ENCODE data around the gene SORCS3. TPM values are rescaled to one million over a fixed set of nuclear protein-coding genes. Genes with fewer than 3 reads are reported as not detected.

Gene SORCS3
- total and polyA plus RNA-seq, 2 of the 13 experiments (the other 11 are each of a cell fraction or from before 2014, with no cell fraction given), result 0.07 TPM; not detected in 1

DNA sequence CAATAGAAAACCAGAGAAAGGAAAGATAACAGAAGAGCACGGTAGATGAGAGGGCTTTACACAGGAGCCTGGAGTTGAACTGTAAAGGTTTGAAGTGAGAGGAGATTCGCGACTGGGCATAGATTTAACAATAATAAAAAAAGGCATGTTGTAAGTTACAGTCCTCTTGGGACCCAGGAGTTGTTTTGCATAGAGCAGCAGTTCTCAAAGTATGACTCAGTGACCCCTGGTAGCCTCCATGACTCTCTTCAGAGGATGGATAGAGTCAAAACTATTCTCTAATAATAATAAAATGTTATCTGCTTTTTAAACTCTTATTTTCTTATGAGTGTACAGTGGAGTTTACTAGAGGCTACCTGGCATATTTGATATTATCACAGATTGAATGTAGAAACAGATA is 262.3 kb downstream of the SORCS3 start:
- CTCF ChIA-PET (ENCODE audit: low intra/inter-chr PET ratio, low total read pairs), result no interaction called here
- in situ Hi-C loops (cut with HindIII; ENCODE audit: extremely low pct_ligation_motif_present, low pct_unique_long_range_greater_than_20kb), result no loop called here
- Histone ChIP-seq H3K27me3 (ENCODE audit: control insufficient read depth in 1 of 2, insufficient read depth in 2 of 2, low read length in 2 of 2) (no peaks in the 10 kb centered on the region), H3K36me3 (replicated peaks in 1 of 2; ENCODE audit: control insufficient read depth in 1 of 2, insufficient read depth in 2 of 2, low read length in 2 of 2) (no peaks in the 10 kb centered on the region), H4K20me1 (ENCODE audit: insufficient read depth, low read length) (no peaks in the 10 kb centered on the region), H3K79me2 (ENCODE audit: insufficient read depth, low read length) (no peaks in the 10 kb centered on the region), H3K4me3 (replicated peaks in 1 of 3; ENCODE audit: insufficient read depth in 1 of 3, low read depth in 2 of 3, low read length in 3 of 3) (no peak overlapping the region), H3K9me3 (ENCODE audit: low read length) (no peaks in the 10 kb centered on the region), H3K27ac (ENCODE audit: extremely low read length, insufficient read depth, low read length) (no peak overlapping the region), H3K4me2 (ENCODE audit: low read depth, low read length) (no peak overlapping the region), H2AFZ (ENCODE audit: low read length) (no peak overlapping the region), H3K9ac (ENCODE audit: insufficient read depth, low read depth, low read length) (no peak overlapping the region), H3K4me1 (ENCODE audit: insufficient read depth, low read length) (no peaks in the 10 kb centered on the region)
- no peak for DNase-seq (ENCODE audit: low spot score)
- POLR2A ChIA-PET, result no interaction called here
- TF ChIP-seq LCORL (IDR thresholded peaks at IDR 0.05), result no peak
- TF ChIP-seq LCORL (CRISPR knock-in tag; IDR thresholded peaks at IDR 0.05), result no peak
- no peak for TF ChIP-seq ZNF879 (CRISPR knock-in tag; IDR thresholded peaks at IDR 0.05)
- no peak for TF ChIP-seq ZSCAN12 (CRISPR knock-in tag; IDR thresholded peaks at IDR 0.05)
- no peak for TF ChIP-seq FOXO4 (CRISPR knock-in tag; conservative IDR thresholded peaks at IDR 0.05)
- no peak for TF ChIP-seq BCLAF1 (IDR thresholded peaks at IDR 0.05)
- no peak for TF ChIP-seq SMARCC2 (IDR thresholded peaks at IDR 0.05)
- TF ChIP-seq ZNF713 (CRISPR knock-in tag; IDR thresholded peaks at IDR 0.05), result no peak
- no peak for TF ChIP-seq NFE2 (CRISPR knock-in tag; IDR thresholded peaks at IDR 0.05)
- no peak for TF ChIP-seq SMARCE1 (IDR thresholded peaks at IDR 0.05; ENCODE audit: borderline replicate concordance)
- TF ChIP-seq RARA (CRISPR knock-in tag; IDR thresholded peaks at IDR 0.05), result no peak
- TF ChIP-seq NKX3-1 (CRISPR knock-in tag; IDR thresholded peaks at IDR 0.05), result no peak
- TF ChIP-seq GTF3A (CRISPR knock-in tag; conservative IDR thresholded peaks at IDR 0.05), result no peak
- TF ChIP-seq, protein P1, sequence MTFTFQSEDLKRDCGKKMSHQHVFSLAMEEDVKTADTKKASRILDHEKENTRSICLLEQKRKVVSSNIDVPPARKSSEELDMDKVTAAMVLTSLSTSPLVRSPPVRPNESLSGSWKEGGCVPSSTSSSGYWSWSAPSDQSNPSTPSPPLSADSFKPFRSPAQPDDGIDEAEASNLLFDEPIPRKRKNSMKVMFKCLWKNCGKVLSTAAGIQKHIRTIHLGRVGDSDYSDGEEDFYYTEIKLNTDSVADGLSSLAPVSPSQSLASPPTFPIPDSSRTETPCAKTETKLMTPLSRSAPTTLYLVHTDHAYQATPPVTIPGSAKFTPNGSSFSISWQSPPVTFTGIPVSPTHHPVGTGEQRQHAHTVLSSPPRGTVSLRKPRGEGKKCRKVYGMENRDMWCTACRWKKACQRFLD (CRISPR knock-in tag; IDR thresholded peaks at IDR 0.05; ENCODE audit: borderline replicate concordance), result no peak
- TF ChIP-seq HNRNPL (IDR thresholded peaks at IDR 0.05; ENCODE audit: low read depth, low read length), result no peak
- no peak for TF ChIP-seq ZNF367 (CRISPR knock-in tag; IDR thresholded peaks at IDR 0.05; ENCODE audit: borderline replicate concordance)
- no peak for TF ChIP-seq ZNF776 (CRISPR knock-in tag; IDR thresholded peaks at IDR 0.05)
- TF ChIP-seq KLF13 (CRISPR knock-in tag; IDR thresholded peaks at IDR 0.05), result no peak
- no peak for TF ChIP-seq POLR2AphosphoS5 (IDR thresholded peaks at IDR 0.05; ENCODE audit: low read depth, low read length)
- 0% methylated on average over 3 of the region's 3 CpGs for WGBS (ENCODE audit: low lambda C conversion rate)
- no peak for FAIRE-seq
- intact Hi-C loops (cut with micrococcal nuclease; ENCODE audit: unreplicated experiment), result no loop called here
- no TSS peak for BruUV-seq (replicated peaks)
- ATAC-seq, result no peak

Data from HepG2 (cell line).